ENCODE results near the gene RBM10. TPM values are rescaled to one million over a fixed set of nuclear protein-coding genes. Genes with fewer than 3 reads are reported as not detected.

Gene RBM10
- total RNA-seq, 1 experiment from 2014 or later, result 56.9 TPM

DNA sequence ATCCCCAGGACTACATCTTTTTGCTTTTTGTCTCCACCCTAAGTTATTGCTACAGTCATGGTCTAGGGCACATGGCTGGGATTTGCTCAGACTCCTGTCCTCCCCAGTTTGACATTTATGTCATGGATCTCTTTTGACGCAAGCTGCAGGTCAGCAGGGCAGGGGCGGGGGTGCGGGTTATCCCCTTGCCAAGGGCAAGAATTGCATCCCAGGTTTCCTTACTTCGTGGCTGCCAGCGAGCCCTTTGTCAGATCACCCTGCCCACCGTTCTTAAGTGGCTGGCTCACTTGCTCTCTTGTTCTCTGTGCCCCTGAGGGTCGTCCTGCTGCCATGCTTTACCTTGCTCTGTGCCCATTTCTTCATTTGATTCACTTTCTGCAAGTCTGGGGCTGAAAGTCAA is 27.5 kb downstream of the RBM10 start:
- intact Hi-C loops (cut with micrococcal nuclease), result no loop called here
- no peaks in the 10 kb centered on the region for H3K36me3 ChIP-seq (ENCODE audit: control insufficient read depth in 1 of 2, insufficient read depth in 2 of 2, low read length in 2 of 2)
- H3K27ac ChIP-seq (ENCODE audit: low read depth, low read length), result no peak overlapping the region
- no peak overlapping the region for H3K9ac ChIP-seq (ENCODE audit: low read length)
- ChIA-PET POLR2A (no interaction called here), CTCF (no interaction called here), RAD21 (ENCODE audit: low non-redundant PET in 1 of 2, low total read pairs in 2 of 2, uncharacterized antibody in 2 of 2, unreplicated experiment in 2 of 2) (no interaction called here)
- H3K27me3 ChIP-seq (ENCODE audit: insufficient read depth, low read length), result no peaks in the 10 kb centered on the region
- H4K20me1 ChIP-seq (ENCODE audit: insufficient read depth), result no peaks in the 10 kb centered on the region
- H3K4me3 ChIP-seq (replicated peaks in 1 of 2; ENCODE audit: low read depth in 1 of 2, low read length in 2 of 2), result no peak overlapping the region
- no peak overlapping the region for H2AFZ ChIP-seq (ENCODE audit: low read depth, low read length, poor library complexity, severe bottlenecking)
- no TSS peak for BruUV-seq (replicated peaks)
- no peaks in the 10 kb centered on the region for H3K9me3 ChIP-seq (ENCODE audit: control insufficient read depth in 1 of 2, insufficient read depth in 1 of 2, low read depth in 1 of 2, low read length in 2 of 2)
- DNase-seq (ENCODE audit: low read depth, low spot score) (no peak), ATAC-seq (no peak)
- no peak overlapping the region for H3K4me2 ChIP-seq (ENCODE audit: low read length)
- TF ChIP-seq REST (IDR thresholded peaks at IDR 0.05; ENCODE audit: low read depth), result no peak
- TF ChIP-seq POLR2AphosphoS5 (IDR thresholded peaks at IDR 0.05; ENCODE audit: low read depth, low read length), result no peak
- TF ChIP-seq ZBTB33 (IDR thresholded peaks at IDR 0.05; ENCODE audit: extremely low read depth, insufficient replicate concordance, low read length), result no peak
- no peaks in the 10 kb centered on the region for H3K9me2 ChIP-seq (ENCODE audit: insufficient read depth)
- peaks cover 14% of the 10 kb centered on the region for H3K79me2 ChIP-seq (ENCODE audit: insufficient read depth, low read length)
- H3K4me1 ChIP-seq (ENCODE audit: control insufficient read depth in 1 of 2, insufficient read depth in 2 of 2, low read length in 2 of 2), result no peaks in the 10 kb centered on the region
